Esophagus squamous epithelium (tissue), 5 donors: Measurements from ENCODE around the gene RRAD. TPM values are rescaled to one million over a fixed set of nuclear protein-coding genes. Genes with fewer than 3 reads are reported as not detected.
A peak's percentile ranks its signal among the peaks of the same experiment; 100 is the strongest.

Source experiments
- DNase-seq: peaks from one replicate; lab custom pipeline; 2025; lab: John Stamatoyannopoulos, UW
- H3K27ac ChIP-seq, 4 donors: fragments of 200-600 bp; sonication (generic); one replicate each; pipeline ENCODE4 v1.5.1; 2016 to 2019; ENCODE audit warnings: mild to moderate bottlenecking in 1 of 4
- H3K27me3 ChIP-seq, 4 donors: fragments of 200-600 bp; sonication (generic); 1 replicate in 3 of 4; 2 replicates in 1 of 4; pipeline versions ENCODE4 v1.5.1 to v1.6.0; 2017 to 2021; ENCODE audit warnings: antibody characterized with exemption in 1 of 4
- H3K36me3 ChIP-seq, 3 donors: fragments of 200-600 bp; sonication (generic); one replicate each; pipeline ENCODE4 v1.5.1; 2016 to 2019
- H3K4me1 ChIP-seq, 3 donors: fragments of 200-600 bp; sonication (generic); one replicate each; pipeline ENCODE4 v1.5.1; 2017 to 2019
- H3K4me3 ChIP-seq, 4 donors: fragments of 200-600 bp; sonication (generic); 1 replicate in 3 of 4; 2 replicates in 1 of 4; pipeline ENCODE4 v1.5.1; 2016 to 2019; ENCODE audit warnings: mild to moderate bottlenecking in 2 of 4, moderate library complexity in 1 of 4
- H3K9me3 ChIP-seq, 3 donors: fragments of 200-600 bp; sonication (generic); one replicate each; pipeline ENCODE4 v1.5.1; 2016 to 2019
- POLR2A ChIP-seq, 4 donors: fragments of 450-650 bp; IDR thresholded peaks; one replicate each; pipeline ENCODE4 v1.6.1; 2017; ENCODE audit warnings: antibody characterized with exemption in 4 of 4, mild to moderate bottlenecking in 4 of 4, moderate library complexity in 3 of 4
- WGBS, 2 donors: methylation state at CpG; one replicate each; pipeline ENCODE4 v1.1.5; 2018; 5-methylcytosine and 5-hydroxymethylcytosine counted together
- intact Hi-C: fragments of 100-400 bp; cut with DNase I; formaldehyde crosslinking; loops from one replicate; pipeline ENCODE4 v1.15.0; 2022
- total RNA-seq, 4 donors: library from RNA; depleted of rRNA; stranded (reverse); fragments of >200 nt; gene quantifications; one replicate each; pipeline ENCODE4 v1.1.0, GENCODE V29; 2016
- TF ChIP-seq, protein P1 (sequence below), 6 experiments: fragments of 450-650 bp in 4 of 6; fragments of 200-600 bp in 2 of 6; sonication (generic) in 2 of 6; IDR thresholded peaks; one replicate each; pipeline ENCODE4 v1.5.1; 2016 to 2019; ENCODE audit warnings: antibody characterized with exemption in 6 of 6, mild to moderate bottlenecking in 4 of 6, moderate library complexity in 4 of 6
- donor health status: DM: yes; HTN: yes; CAD: no.

The RRAD gene
- total RNA-seq, 4 donors from 2014 or later = 68.7 to 208 (median 129) TPM

DNA sequence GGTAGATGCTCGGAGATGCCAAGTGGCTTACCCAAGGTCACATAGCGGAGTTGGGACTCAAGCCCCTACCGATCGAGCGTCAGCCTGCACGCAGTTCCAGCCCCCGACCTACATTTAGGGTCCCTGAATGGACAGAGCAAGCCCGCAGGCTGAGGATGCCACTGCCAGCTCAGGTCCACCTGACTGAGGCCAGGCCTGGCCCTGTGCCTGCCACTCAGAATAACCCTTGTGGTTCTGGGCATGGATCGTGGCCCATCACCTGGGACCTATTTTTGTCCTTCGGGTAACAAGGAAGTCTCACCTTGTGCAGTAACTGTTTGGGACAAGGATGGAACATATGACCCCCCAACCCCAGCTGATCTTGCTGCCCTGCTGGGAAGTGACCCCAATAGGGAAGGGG, 23.7 kb downstream of the RRAD start:
- Histone ChIP-seq H3K4me3 (no peak overlapping the region), H3K4me1 (peaks cover 52 to 100% (median 83%) of the 10 kb centered on the region in 3 donors), H3K36me3 (no peaks in the 10 kb centered on the region), H3K27me3 (no peaks in the 10 kb centered on the region), H3K27ac (peak overlapping the region; percentile 80 to 93 (median 90)), H3K9me3 (no peaks in the 10 kb centered on the region)
- 87 to 98% methylated on average over 6 to 8 of the region's 10 CpGs for WGBS, 2 donors
- intact Hi-C loops = no loop called here
- no peak for TF ChIP-seq POLR2A (IDR thresholded peaks at IDR 0.05)
- TF ChIP-seq, protein P1, sequence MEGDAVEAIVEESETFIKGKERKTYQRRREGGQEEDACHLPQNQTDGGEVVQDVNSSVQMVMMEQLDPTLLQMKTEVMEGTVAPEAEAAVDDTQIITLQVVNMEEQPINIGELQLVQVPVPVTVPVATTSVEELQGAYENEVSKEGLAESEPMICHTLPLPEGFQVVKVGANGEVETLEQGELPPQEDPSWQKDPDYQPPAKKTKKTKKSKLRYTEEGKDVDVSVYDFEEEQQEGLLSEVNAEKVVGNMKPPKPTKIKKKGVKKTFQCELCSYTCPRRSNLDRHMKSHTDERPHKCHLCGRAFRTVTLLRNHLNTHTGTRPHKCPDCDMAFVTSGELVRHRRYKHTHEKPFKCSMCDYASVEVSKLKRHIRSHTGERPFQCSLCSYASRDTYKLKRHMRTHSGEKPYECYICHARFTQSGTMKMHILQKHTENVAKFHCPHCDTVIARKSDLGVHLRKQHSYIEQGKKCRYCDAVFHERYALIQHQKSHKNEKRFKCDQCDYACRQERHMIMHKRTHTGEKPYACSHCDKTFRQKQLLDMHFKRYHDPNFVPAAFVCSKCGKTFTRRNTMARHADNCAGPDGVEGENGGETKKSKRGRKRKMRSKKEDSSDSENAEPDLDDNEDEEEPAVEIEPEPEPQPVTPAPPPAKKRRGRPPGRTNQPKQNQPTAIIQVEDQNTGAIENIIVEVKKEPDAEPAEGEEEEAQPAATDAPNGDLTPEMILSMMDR (IDR thresholded peaks at IDR 0.05) = no peak
- no peak for DNase-seq

DNA sequence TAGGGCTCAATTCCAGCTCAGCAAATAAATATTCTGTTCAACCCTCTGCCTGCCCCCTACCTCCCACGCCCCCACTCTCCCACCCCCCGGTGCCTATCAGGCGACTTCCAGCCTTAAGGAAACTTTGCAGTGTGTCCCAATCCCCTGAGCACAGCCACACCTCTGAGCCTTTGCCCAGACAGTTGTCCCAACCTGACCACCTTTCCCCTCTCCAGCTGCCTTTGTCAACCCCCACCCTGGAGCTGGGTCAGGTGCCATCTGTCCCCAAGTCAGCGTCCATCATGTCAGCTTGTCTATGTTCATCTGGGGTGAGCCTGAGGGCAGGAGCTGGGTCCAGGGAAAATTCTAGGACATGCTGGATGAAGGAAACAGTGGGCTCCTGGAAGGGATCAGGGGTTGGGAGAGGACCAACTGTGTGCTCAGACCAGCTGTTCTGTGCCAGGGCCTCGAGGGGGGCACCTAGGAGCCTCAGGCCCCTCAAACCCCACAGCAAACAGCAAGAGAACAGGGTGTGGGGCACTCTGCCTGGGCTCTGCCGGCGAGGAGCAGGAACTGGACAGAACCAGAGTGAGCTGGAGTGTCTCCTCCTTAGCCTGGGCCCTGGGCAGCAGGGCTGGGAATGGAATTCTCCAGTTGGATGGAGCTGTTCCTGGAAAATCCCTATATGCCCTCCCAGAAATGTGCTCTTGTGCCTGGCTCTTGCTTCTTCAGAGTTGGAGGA, 24.5 kb downstream of the RRAD start:
- H3K9me3 ChIP-seq = no peaks in the 10 kb centered on the region
- no peaks in the 10 kb centered on the region for H3K36me3 ChIP-seq
- intact Hi-C loops = no loop called here
- TF ChIP-seq, protein P1 (IDR thresholded peaks at IDR 0.05) = no peak
- no peak for TF ChIP-seq POLR2A (IDR thresholded peaks at IDR 0.05)
- H3K27me3 ChIP-seq = no peaks in the 10 kb centered on the region
- peaks cover 57 to 100% (median 86%) of the 10 kb centered on the region in 3 donors for H3K4me1 ChIP-seq
- no peak overlapping the region for H3K4me3 ChIP-seq
- 34 to 38% methylated on average over 3 to 5 of the region's 7 CpGs for WGBS, 2 donors
- peak overlapping the region; percentile 80 to 93 (median 90) for H3K27ac ChIP-seq
- no peak for DNase-seq

DNA sequence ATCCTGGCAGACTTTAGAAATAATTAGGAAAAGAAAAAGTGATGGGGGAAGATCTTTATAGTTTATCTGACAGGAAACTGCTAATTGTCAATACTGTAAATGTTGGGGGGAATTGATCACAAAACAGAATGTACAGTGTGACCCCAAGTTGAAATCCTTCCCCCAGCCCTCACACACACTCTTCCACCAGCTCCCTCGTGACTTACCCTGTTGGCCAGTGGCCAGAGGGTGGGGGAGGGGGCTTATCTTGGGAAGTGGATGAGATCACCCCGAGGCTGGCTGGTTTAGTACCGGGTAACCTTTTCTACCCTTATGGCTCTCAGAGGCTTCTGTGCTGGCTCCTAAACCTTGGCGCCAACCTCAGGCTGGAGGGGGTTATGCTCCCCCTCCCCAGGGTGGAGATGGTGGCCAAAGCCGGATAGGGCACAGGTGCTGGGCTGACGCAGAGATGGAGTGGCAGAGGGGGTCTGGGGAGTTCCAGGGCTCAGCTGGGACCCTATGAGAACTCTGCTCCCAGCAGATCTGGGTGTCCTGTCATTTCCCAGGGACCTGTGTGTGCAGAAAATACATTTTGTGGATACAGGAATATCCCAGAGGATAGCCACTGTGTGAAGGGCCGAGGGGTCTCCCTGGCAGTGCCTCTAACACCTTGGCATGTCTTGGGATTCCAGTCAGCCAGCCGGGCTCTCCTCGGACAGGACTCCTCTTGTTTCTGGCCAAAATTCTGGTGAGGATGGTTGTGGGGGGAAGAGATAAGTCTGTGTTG, 25.2 kb downstream of the RRAD start:
- peaks cover 61 to 100% (median 85%) of the 10 kb centered on the region in 3 donors for H3K4me1 ChIP-seq

DNA sequence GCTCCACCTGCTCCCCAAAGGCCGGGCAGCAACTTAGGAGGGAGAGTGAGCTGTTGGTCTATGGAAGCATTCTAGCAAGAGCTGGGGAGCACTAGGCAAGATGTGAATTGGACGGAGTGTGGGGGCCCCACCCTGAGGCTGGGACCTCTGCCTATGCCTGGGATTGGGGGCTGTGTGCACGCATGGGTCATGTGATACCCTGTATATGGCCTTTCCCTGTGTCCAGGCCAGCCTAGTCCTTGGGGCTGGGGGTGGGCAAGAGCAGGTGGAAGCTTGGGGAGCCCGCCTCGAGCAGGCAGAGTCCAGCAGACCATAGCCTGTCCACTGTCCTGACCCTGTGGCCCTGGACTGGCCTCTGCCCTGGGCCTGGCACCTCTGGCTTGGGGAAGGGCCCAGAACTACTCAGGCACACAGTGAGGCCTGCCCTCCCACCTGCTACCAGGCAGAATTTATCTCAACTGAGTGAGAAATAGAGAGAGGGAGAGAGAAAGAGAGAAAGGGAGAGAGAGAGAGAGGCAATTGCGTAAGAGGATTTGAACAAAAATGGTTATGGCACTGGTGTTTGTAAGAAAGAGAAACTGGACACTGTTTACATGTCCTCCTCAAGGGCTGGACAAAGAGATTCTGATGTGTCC, 25.9 kb downstream of the RRAD start:
- WGBS, 2 donors = 76 to 84% methylated on average over 3 to 6 of the region's 6 CpGs
- intact Hi-C loops = loop anchor here (5.0 kb wide), 1 partner anchor 33 kb away; the partner anchor contains the start of gene CIAO2B
- no peaks in the 10 kb centered on the region for H3K36me3 ChIP-seq
- H3K27ac ChIP-seq = peak overlapping the region; percentile 80 to 93 (median 90)
- no peaks in the 10 kb centered on the region for H3K9me3 ChIP-seq
- no peak for DNase-seq
- no peaks in the 10 kb centered on the region for H3K27me3 ChIP-seq
- peaks cover 56 to 95% (median 78%) of the 10 kb centered on the region in 3 donors for H3K4me1 ChIP-seq
- TF ChIP-seq POLR2A (IDR thresholded peaks at IDR 0.05) = no peak
- TF ChIP-seq, protein P1 (IDR thresholded peaks at IDR 0.05) = no peak
- H3K4me3 ChIP-seq = no peak overlapping the region

More for the DNA sequence above, 25.2 kb downstream of the RRAD start:
- H3K27me3 ChIP-seq = no peaks in the 10 kb centered on the region
- H3K36me3 ChIP-seq = no peaks in the 10 kb centered on the region
- TF ChIP-seq POLR2A (IDR thresholded peaks at IDR 0.05) = no peak
- TF ChIP-seq, protein P1 (IDR thresholded peaks at IDR 0.05) = no peak
- H3K4me3 ChIP-seq = peak overlapping the region in 1 of 4 donors; percentile 5
- DNase-seq = no peak
- no peaks in the 10 kb centered on the region for H3K9me3 ChIP-seq
- intact Hi-C loops = loop anchor here (5.0 kb wide), 1 partner anchor 32 kb away; the partner anchor contains the start of gene CIAO2B
- H3K27ac ChIP-seq = peak overlapping the region; percentile 80 to 93 (median 90)
- WGBS, 2 donors = 10 to 23% methylated on average over 4 to 7 of the region's 9 CpGs
